Activated CD4-positive, alpha-beta T cell treated with anti-CD3 and anti-CD28 coated beads for 4 hours (primary cell): ENCODE measurements around the gene STYXL1.
"Not testable (repeated sequence)": the region's sequence is repeated elsewhere in the genome, so short reads cannot be mapped to it uniquely, and the experiment has no call there.

Experiments
- DNase-seq, 2 donors: peaks; one replicate each; pipeline ENCODE4 v3.0.0-alpha.2; 2020

Gene STYXL1

DNA sequence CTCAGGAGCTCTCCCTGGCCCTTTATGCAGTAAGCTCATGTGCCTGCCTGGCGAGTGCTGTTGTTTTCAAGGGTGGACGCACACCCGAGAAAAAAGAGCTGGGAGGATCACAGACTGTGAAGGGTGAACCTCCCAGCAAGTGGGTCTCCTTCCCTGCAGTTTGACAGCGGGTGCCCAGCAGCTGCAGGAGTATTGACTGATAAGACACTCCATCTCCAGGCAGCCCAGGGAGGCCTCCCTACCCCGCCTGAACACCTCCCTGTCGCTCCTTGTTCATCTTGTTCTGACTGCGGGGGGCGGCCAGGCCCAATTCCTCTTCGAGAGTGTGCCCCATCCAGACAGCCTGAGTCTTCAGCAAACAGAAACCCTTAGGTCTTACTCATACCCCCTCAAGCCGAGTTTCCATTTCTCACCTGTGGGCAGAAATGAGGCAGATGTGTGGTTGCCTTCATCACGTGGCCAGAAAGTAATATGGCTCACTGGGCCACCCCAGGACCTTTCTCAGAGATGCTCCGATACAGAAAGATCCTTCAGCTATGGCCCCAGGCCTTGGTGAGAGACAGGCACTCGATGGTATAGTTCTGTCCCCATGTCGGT is 17.3 kb upstream of the STYXL1 start:
- no peak for DNase-seq

DNA sequence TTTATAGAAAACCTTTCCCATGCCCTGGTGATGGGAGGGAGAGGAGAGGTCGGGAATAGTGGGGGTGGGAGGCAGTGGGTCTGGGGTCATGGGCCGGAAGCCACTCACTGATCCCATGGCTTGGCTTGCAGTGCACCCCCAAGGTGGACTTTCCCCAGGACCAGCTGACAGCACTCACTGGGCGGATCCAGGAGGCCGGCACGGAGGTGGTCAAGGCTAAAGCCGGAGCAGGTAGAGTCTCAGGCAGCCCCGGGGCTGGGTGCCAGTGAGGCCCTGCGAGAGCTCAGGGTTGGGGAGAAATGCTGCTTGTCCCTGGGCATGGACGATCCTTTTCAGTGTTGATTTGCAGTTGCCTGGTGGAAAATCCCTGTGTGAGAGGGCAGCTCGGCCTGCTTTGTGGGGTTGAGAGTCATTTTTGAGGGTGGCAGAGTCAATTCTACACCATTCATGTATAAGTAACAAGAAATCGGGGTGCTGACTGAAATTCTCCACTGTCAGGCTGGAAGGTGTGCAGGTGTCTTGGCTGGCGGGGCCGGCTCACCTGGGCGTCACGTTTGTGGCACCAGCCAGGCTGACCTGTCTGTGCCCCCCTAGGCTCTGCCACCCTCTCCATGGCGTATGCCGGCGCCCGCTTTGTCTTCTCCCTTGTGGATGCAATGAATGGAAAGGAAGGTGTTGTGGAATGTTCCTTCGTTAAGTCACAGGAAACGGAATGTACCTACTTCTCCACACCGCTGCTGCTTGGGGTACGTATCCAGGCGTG is 16.6 kb upstream of the STYXL1 start:
- DNase-seq, result no peak

DNA sequence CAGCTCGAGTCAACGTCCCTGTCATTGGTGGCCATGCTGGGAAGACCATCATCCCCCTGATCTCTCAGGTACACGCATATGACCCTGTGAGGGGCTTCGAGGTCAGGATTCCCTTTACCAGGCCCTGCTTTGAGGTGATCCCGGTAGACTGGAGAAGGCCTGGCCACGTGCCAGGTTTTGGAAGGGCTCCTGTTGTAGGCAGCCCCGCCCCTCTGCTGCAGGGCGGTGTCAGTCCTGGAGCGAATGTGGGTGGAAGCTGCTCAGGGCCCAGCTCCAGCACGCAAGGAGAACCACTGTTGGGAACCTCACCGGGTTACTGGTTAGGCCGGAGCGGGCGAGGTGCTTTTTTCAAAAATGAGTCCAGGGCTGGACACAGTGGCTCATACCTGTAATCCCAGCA is 15.7 kb upstream of the STYXL1 start:
- DNase-seq, result no peak

DNA sequence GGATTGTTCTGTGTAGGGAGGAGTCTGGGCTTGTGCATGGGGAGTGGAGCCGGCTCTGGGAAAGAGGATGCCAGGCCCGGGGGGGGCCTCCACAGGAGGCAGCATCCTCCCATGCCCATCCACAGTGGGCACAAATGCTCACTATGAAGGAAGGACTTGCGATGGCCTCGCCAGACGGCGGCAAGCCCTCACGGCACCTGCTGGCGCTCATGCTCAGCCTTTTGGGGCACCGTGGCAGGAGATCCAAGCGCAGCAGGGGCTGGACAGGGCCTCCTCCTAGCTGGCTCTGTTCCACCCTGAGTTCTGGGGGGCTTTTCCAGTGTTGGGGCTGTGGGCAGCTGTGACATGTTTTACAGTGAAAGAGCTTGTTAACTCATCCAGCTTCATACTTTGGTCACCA is 15.3 kb upstream of the STYXL1 start:
- no peak for DNase-seq

DNA sequence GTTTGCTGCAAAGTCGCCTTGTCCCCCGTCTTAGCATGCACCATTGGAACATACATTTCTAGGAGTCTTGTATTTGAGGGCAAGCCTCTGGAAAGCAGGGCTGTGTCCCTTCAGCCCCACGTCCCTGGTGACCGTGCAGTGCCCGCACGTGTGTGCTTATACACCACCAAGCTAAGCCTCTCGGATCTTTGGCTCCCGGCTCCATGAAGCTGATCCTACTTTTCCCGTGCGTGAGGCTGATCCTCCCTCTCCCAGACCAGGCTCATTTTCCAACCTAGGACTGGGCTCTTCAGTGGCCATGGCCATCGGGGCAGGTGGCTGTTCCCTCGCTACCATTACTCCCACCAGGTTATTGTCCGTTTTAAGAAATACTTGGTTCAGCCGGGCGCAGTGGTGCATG is 14.5 kb upstream of the STYXL1 start:
- DNase-seq, result no peak

DNA sequence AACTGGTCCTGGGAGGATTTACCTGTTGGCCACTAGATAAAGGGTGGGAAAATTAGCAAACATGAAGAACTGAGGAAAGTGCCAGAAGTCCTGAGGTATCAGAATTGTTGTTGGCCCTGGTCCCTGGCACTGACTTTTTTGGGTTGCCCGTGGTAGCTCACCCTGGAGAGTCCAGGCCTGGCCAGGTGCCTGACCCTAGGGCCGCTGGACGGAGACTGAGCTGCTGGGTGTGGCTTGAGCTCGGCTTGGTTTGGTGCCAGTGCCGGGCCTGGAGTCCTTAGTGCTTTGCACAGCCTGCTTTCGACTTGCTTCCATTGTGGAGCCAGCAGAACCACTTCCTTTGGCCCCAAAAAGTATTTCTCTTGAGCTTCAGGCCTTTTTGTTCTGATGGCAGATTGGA is 13.0 kb upstream of the STYXL1 start:
- DNase-seq, result no peak

DNA sequence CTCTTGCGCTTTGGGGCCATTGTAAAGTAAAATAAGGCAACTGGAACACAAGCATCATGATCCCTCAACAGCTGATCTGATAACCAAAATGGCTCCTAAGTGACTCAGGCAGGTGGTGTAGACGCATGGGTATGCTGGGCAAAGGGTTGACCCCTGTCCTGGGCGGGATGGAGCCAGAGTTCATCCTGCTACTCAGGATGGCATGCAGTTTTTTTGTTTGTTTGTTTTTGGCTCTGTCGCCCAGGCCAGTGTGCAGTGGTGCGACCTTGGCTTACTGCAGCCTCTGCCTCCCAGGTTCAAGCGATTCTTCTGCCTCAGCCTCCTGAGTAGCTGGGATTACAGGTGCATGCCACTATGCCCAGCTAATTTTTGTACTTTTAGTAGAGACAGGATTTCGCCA is 10.9 kb upstream of the STYXL1 start:
- DNase-seq, result not testable (repeated sequence)

DNA sequence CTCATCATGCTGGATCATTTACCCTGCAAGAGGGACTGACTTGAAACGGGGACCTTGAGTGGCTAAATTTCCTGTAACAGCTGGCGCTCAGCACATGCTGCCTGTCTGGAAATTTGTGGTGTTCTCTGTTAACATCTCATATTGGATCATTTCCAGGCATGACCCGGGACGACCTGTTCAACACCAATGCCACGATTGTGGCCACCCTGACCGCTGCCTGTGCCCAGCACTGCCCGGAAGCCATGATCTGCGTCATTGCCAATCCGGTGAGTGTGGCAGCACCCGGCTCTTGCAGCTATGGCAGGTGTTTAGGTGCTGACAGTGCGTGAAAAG is 10.0 kb upstream of the STYXL1 start:
- no peak for DNase-seq

DNA sequence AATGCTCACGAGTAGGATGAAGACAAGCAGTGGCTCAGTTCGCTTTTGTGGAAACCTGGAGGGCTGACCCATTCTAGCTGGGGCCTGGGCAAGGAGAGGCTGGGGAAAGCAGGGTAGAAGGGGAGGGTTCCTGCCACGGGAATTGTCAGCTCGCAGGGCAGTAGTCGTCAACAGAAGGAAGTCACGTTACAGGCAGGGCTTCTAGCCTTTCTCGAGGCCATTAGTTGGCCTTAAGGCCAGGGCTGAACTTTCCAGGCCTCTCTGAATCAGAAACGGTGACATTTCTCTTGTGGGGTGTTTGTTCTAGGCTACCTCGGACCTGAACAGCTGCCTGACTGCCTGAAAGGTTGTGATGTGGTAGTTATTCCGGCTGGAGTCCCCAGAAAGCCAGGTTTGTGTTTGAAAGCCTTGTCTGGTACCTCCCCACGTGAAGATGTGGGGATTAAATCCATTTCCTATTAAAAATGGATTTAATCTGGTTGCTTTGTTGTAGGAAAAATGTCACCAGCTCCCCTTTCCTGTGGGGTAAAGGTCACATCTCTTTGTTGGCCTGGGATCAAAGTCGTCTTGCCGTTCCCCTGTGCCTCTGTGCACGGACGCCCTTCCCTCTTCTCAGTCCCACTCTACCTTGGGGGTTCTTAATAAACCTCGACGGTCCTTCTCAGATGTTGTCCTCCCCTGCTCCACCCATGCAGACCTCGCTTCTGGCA is 9.5 kb upstream of the STYXL1 start:
- no peak for DNase-seq

DNA sequence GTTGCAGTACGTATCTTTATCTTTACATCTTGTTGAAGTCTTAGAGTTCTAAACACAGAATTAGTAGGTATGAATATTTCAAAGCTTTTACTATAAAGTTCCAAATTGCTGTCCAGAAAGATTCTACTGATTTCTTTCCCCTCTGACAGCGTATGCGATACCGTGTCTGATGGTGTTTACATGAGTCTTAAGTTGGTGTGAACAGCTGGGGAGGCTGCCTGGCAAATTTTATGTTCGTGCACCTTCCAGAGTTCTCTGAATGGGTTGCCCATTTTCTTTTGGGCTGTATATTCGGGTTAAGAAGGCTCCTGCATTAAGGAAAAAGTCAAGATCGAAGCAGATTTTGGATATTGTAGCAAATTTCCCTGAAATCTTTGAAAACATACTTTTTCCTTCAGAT is 8.4 kb upstream of the STYXL1 start:
- DNase-seq, result no peak

DNA sequence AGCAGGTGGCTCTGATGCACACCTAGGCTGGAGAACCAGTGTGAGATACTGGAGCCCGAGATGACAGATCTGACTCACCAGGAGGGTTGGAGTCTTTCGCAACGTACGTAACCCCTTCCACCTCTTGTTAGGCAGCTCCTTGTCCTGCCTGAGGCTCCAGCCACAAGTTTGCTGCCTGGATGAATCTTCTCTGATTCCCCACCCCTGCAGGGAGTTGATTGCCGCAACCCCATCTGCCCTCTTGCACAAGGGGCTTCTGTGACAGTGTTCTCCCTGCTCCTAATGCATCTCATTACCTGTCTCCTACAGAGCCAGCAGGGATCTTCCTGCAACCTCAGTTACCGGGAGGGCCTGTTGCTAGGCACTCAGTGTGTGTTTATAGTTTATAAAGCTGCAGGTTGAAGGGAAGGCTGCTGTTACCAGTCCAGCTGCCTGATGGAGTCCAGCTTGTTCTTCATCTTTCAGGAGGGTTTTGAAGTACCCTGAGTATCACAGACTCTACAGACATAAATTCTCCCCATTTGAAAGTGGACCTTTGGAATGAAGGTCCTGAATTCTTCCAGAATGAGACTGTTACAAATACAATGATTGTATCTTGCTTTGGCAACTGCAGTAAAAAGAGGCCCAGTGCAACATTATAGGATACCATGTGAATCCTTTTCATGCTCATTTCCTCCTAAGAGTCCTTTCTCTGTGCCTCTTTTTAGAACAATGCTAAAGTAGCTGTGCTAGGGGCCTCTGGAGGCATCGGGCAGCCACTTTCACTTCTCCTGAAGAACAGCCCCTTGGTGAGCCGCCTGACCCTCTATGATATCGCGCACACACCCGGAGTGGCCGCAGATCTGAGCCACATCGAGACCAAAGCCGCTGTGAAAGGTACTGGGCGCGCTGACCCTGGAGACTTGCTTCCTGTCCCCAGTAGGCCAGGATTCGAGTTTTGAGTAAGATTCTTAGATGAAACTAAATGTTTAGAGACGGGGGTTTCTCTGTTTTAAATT is 6.6 kb upstream of the STYXL1 start:
- DNase-seq, result no peak

DNA sequence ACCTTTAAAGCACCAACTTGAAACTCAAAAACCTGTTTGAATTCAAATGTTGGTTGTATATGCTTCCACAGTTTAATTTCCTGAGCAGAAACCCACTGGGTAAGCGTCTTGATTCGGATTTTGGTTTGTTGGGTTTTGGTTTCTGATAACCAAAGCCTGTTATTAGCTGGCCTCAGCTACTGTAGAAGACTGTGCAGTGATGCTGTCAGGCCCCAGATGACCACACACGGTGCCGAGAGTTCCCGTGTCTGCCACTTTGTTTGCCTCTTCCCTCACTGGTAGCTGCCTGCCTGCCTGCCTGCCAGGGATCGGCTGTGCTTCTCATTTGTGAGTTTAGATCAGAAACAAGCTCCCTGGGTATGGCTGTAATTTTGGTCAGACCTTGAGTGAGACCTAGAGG is 5.7 kb upstream of the STYXL1 start:
- no peak for DNase-seq

DNA sequence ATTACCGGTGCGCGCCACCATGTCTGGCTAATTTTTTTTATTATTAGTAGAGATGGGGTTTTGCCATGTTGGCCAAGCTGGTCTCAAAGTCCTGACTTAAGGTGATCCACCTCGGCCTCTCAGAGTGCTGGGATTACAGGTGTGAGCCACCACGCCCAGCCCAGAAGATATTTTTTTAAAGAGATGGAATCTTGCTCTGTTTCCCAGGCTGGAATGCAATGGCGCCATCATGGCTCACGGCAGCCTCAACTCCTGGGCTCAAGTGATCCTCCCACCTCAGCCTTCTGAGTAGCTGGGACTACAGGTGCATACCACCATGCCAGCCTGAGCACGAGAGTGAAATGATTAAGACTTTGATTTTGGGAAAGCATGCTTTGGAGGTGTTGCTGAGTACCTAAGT is 4.9 kb upstream of the STYXL1 start:
- DNase-seq, result not testable (repeated sequence)

DNA sequence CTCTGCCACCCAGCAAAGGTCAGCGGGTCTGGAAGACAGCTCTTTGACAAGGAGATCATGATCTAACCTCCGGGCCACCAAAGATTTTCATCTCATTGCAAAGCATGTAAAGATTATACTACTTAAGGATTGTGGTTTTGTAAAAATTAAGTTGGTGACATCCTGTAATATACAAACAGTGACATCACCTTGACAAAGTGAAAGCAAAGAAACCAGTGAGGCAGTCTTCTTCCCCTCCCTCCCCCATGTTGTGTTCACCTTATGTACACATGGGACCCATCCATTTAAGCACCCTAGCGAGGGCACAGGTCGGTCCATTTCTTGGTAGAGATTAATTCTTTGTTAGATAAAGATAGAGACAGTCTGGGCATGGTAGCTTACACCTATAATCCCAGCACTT is 4.0 kb upstream of the STYXL1 start:
- DNase-seq, result no peak

DNA sequence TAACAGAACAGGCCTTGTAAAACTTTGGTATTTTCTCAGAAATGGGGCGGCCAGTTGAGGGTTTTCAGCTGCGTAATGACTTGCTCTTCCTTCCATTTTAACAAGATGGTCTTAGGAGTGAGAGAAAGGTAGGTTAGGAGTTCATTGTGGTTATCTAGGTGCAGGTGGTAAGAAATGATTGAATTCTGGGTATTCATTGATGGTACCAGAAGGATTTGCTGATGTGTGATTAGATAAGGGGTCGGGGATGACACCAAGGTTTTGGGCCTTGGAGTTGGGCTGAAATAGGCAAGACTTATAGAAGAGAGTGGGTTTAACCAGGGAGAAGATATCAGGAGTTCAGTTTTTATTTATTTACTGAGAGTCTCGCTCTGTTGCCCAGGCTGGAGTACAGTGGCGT is 2.7 kb upstream of the STYXL1 start:
- DNase-seq, result no peak

DNA sequence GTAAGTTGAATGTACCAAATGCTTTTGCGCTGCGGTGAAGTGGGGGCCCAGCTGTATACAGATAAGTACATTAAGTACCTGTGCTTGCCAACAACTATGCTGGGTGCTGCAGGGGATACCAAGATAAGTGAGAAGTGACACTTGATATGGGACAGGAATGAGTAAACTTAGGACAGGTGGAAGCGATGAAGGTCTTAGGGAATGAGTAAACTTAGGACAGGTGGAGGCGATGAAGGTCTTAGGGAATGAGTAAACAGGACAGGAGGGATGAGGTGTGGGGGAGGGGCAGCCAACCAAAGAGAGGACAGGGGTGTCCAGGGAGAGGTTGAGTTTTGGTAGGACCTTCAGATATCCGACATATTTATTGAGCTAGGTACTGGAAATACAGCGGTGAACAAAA is 1.5 kb upstream of the STYXL1 start:
- no peak for DNase-seq

DNA sequence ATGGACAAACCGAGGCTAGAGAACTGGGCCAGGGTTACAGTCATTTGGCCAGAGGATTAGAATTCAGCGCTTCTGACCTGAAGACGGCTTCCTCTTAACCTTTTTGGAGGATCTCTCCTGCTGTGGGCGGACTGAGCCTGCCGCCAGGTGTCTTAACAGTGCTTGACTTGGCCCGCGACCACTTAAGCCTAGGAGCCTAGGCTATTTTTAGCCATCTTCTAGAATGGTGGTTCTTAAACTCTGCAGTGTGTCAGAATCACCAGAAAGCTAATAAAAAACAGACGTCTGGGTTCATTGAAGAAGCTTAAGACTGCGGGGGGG is 828 bp upstream of the STYXL1 start:
- DNase-seq, result peak; percentile 13 to 20

DNA sequence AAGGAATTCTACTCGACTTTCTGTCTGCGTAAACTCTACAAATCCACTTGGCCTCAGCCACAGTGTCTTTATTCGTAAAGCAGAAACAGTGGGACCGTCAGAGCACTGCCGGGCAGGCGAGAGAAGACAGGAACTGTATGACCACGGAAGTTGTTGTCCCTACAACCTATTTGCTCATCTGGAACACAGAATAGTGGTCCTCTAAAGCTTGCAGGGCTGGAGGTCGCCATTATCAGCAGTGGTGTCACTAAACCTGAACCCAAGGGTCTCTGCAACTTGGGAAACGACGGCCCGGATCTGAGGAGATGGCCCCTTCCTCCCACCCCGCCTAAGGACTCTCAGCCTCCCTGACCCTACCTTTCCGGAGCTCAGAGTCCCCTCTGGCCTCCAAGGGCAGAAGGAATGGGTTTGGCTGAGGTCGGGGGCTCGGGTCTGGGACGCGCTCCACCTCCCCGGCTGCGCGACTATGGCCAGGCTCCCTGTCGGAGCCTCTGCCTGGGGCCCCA is 442 bp downstream of the STYXL1 start:
- DNase-seq, result no peak

DNA sequence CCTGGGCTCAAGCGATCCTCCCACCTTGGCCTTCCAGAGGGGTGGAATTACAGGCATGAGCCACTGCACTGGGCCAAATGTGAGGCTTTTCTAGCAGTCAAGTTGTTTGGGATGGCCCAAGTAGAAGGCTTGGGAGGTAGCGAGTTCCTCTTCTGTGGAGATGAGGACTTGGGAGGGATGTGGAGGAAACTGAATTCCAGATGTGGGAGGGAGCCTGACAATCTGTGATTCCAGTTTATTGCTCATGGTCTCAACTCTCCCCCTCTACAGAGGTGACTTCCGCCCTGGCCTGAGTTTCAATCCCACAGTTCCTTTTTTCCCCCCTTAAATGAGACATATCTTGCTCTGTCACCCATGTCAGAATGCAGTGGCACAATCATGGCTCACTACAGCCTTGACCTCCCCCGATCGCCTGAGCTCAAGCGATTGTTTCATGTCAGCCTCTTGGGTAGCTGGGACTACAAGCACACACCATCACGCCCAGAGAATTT is 3.4 kb downstream of the STYXL1 start:
- DNase-seq, result no peak

DNA sequence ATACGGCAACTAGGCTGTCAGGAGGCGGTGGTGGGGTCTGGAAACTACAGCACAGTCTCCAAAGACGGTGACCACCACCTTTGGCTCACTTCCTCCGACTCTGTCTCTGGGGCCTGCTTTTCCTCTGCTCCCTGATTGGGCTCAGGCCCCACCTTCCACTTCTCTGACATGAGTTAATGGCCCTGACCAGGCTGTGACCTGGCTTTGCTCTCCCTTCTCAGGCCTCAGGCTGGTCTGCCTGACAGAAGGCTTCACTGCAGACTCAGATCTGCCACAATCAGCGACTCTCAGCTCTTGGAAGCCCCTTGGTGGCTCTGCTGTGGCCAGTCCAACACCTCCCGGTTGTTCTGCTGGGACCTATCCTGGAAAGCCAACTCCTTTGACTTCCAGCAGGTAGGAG is 7.7 kb downstream of the STYXL1 start:
- no peak for DNase-seq

DNA sequence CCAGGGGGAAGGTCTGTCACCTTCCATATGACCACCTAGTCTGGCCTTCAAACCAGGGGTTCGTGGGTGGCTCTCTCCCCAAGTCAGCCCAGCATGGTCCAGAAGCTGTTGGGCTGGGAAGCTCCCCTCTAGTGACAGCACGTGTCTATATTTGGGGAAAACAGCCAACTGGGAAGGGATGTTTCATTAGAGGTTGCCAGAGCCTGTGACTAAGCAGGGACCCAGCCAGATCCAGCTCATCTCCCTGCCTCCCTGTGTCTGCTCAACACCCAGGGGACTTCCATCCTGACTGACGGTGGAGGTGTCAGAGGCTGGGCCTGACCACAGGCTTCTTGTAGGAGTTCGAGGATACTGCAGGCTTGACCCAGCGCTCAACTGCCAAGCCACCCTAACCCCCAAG is 10.5 kb downstream of the STYXL1 start:
- DNase-seq, result no peak

DNA sequence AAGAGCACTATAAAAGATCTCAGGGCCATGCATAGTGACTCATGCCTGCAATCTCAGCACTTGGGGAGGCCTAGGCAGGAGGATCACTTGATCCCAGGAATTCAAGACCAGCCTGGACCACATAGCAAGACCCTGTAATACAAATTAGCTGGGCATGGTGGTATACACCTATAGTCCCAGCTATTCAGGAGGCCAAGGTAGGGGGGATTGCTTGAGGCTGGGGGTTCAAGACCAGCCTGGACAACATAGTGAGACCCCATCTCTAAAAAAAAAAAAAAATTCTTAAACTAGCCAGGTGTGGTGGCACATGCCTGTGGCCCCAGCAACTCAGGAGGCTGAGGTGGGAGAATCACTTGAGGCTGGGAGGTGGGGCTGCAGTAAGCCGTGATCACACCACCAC is 15.8 kb downstream of the STYXL1 start:
- DNase-seq, result no peak

DNA sequence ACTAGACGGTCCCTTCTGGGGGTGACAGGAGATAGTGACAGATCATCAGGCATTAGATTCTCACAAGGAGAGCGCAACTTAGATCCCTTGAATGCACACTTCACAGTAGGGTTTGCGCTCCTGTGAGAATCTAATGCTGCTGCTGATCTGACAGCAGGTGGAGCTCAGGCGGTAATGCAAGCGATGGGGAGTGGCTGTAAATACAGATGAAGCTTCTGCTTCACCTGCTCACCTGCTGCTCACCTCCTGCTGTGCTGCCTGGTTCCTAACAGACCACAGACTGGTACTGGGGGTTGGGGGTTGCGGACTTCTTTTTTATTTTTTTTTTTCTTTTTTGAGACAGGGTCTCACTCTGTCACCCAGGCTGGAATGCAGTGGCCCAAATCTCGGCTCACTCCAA is 18.1 kb downstream of the STYXL1 start:
- DNase-seq, result not testable (repeated sequence)
